H1 (cell line): ENCODE data around the gene MINAR1.

Source experiments
- ATF3 ChIP-seq: IDR thresholded peaks from 2 replicates; pipeline ENCODE4 v1.6.1; 2011; ENCODE audit warnings: low read depth, mild to moderate bottlenecking, low read length; ENCODE audit not compliant: insufficient read depth
- CTCF ChIP-seq, 3 experiments: IDR thresholded peaks; 1 replicate in 2 of 3; 2 replicates in 1 of 3; pipeline versions ENCODE4 v1.5.1 to v1.6.1; 2011; ENCODE audit warnings: low read length in 3 of 3, mild to moderate bottlenecking in 3 of 3, inconsistent platforms in 2 of 3, low read depth in 1 of 3, moderate library complexity in 1 of 3; ENCODE audit not compliant: insufficient read depth in 1 of 3; ENCODE audit errors: control extremely low read depth in 1 of 3
- EZH2 ChIP-seq: fragments of 200-600 bp; sonication (generic); IDR thresholded peaks from 2 replicates; pipeline ENCODE4 v1.7.1; 2012; ENCODE audit warnings: low read depth, mild to moderate bottlenecking, moderate library complexity, low read length, inconsistent platforms; ENCODE audit not compliant: severe bottlenecking
- SIX5 ChIP-seq: IDR thresholded peaks from 2 replicates; pipeline ENCODE4 v1.6.1; 2011; ENCODE audit warnings: mild to moderate bottlenecking, low read depth, low read length

- TF ChIP-seq CTCF (IDR thresholded peaks at IDR 0.05; ENCODE audit: control extremely low read depth in 1 of 3, insufficient read depth in 1 of 3, low read depth in 1 of 3, low read length in 3 of 3) (no peak), EZH2 (no peak), SIX5 (no peak), ATF3 (no peak)
Observed at GRCh38 chr15:79472446-79472845, 40.3 kb downstream of the MINAR1 start.
